Loucy (cell line): ENCODE results near the gene REC114.

Experiments used
- H2AFZ ChIP-seq: fragments of 200-600 bp; sonication (generic); 2 replicates; pipeline ENCODE4 v1.6.0; 2016; ENCODE audit warnings: antibody characterized with exemption, mild to moderate bottlenecking, low read length, moderate library complexity
- H3F3A ChIP-seq: fragments of 200-600 bp; 2 replicates; pipeline ENCODE4 v1.6.0; 2016; ENCODE audit warnings: antibody characterized with exemption, low read depth, mild to moderate bottlenecking
- H3K27me3 ChIP-seq: fragments of 200-600 bp; sonication (generic); 2 replicates; pipeline ENCODE4 v1.6.1; 2014; ENCODE audit warnings: low read length, mild to moderate bottlenecking; ENCODE audit not compliant: insufficient read depth, poor library complexity, severe bottlenecking
- H3K36me3 ChIP-seq: fragments of 200-600 bp; sonication (generic); 2 replicates; pipeline ENCODE4 v1.6.1; 2016; ENCODE audit warnings: low read length; ENCODE audit not compliant: insufficient read depth
- H3K4me1 ChIP-seq: fragments of 200-600 bp; sonication (generic); 2 replicates; pipeline ENCODE4 v1.5.1; 2014; ENCODE audit warnings: low read length, mild to moderate bottlenecking; ENCODE audit not compliant: insufficient read depth, poor library complexity, severe bottlenecking
- H3K4me2 ChIP-seq: fragments of 200-600 bp; sonication (generic); 2 replicates; pipeline ENCODE4 v1.6.0; 2014; ENCODE audit warnings: antibody characterized with exemption, low read length, low read depth, mild to moderate bottlenecking; ENCODE audit not compliant: poor library complexity, severe bottlenecking
- H3K4me3 ChIP-seq: fragments of 200-600 bp; sonication (generic); 2 replicates; pipeline ENCODE4 v1.5.1; 2014; ENCODE audit warnings: low read length, mild to moderate bottlenecking, mixed read lengths; ENCODE audit not compliant: poor library complexity, severe bottlenecking
- H3K79me2 ChIP-seq: fragments of 200-600 bp; sonication (generic); 2 replicates; pipeline ENCODE4 v1.6.1; 2014; ENCODE audit warnings: low read length; ENCODE audit not compliant: insufficient read depth
- H3K9ac ChIP-seq: fragments of 200-600 bp; sonication (generic); 2 replicates; pipeline ENCODE4 v1.6.0; 2014; ENCODE audit warnings: mild to moderate bottlenecking, low read depth, low read length, moderate library complexity; ENCODE audit not compliant: poor library complexity, severe bottlenecking
- H3K9me2 ChIP-seq: fragments of 200-600 bp; sonication (generic); replicated peaks from 2 replicates; pipeline ENCODE4 v1.6.1; 2016; ENCODE audit warnings: low read depth, low read length, mixed read lengths
- H3K9me3 ChIP-seq: fragments of 200-600 bp; sonication (generic); 2 replicates; pipeline ENCODE4 v1.6.1; 2014; ENCODE audit warnings: mild to moderate bottlenecking, antibody characterized with exemption, low read length, low read depth; ENCODE audit not compliant: insufficient read depth
- H4K20me1 ChIP-seq: fragments of 200-600 bp; sonication (generic); 2 replicates; pipeline ENCODE4 v1.6.0; 2014; ENCODE audit warnings: antibody characterized with exemption, low read length, mild to moderate bottlenecking; ENCODE audit not compliant: insufficient read depth, poor library complexity, severe bottlenecking
- EZH2phosphoT487 ChIP-seq: fragments of 200-600 bp; IDR thresholded peaks from 2 replicates; pipeline ENCODE4 v1.6.1; 2018; ENCODE audit warnings: antibody characterized with exemption, mild to moderate bottlenecking, moderate library complexity, borderline replicate concordance
- TF ChIP-seq, protein P1 (sequence below): fragments of 200-600 bp; sonication (generic); conservative IDR thresholded peaks from 2 replicates; pipeline ENCODE4 v1.5.1; 2014; ENCODE audit warnings: mild to moderate bottlenecking, antibody characterized with exemption, low read length

Gene REC114

DNA sequence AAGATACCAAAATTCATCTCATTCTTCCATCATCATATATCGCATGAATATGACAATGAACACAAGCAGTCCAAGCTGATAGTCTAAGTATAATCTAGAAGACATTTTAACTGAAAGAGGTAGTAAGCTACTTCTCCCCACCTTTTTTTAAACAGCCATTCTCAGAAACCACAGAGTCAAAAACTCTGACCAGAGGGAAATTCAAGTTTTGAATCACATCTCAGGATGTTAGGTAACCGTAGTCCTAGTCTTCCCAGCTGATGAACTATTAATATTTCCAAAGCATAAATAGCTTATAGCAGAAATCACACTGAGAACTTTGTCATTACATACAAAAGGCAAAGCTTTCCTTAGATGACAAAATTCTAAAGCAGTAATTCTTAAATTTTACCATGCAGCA lies 164.4 kb downstream of the REC114 start:
- TF ChIP-seq, protein P1, sequence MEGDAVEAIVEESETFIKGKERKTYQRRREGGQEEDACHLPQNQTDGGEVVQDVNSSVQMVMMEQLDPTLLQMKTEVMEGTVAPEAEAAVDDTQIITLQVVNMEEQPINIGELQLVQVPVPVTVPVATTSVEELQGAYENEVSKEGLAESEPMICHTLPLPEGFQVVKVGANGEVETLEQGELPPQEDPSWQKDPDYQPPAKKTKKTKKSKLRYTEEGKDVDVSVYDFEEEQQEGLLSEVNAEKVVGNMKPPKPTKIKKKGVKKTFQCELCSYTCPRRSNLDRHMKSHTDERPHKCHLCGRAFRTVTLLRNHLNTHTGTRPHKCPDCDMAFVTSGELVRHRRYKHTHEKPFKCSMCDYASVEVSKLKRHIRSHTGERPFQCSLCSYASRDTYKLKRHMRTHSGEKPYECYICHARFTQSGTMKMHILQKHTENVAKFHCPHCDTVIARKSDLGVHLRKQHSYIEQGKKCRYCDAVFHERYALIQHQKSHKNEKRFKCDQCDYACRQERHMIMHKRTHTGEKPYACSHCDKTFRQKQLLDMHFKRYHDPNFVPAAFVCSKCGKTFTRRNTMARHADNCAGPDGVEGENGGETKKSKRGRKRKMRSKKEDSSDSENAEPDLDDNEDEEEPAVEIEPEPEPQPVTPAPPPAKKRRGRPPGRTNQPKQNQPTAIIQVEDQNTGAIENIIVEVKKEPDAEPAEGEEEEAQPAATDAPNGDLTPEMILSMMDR = no peak
- no peak for TF ChIP-seq EZH2phosphoT487
- Histone ChIP-seq H3K4me3 (no peak overlapping the region), H4K20me1 (peaks cover 13% of the 10 kb centered on the region), H3K9me2 (no peaks in the 10 kb centered on the region), H3F3A (no peaks in the 10 kb centered on the region), H3K4me1 (peaks cover 22% of the 10 kb centered on the region), H3K79me2 (peaks cover 75% of the 10 kb centered on the region), H2AFZ (no peak overlapping the region), H3K36me3 (no peaks in the 10 kb centered on the region), H3K9me3 (no peaks in the 10 kb centered on the region), H3K27me3 (no peaks in the 10 kb centered on the region), H3K9ac (no peak overlapping the region), H3K4me2 (no peak overlapping the region)

DNA sequence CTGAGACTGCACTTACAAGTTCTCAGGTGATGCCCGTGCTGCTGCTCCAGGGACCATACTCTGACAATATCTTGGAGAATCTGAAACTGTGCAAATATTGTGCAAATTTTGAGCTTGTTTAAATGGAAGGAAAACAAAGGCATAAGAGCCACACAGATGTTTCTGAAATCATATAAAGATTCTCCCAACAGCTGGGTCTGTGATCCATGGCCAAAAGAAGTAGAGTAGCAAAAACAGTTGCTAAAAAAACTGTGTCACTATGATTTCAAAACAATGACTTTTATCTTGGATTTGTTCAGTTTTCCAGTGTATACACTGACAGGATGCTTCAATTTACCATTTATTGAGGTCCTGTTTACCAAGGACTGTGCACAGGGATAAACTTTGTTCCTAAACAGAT lies 164.9 kb downstream of the REC114 start:
- no peak overlapping the region for H2AFZ ChIP-seq
- H3K79me2 ChIP-seq = peaks cover 78% of the 10 kb centered on the region
- H3F3A ChIP-seq = no peaks in the 10 kb centered on the region
- peaks cover 18% of the 10 kb centered on the region for H3K4me1 ChIP-seq
- H3K9me3 ChIP-seq = no peaks in the 10 kb centered on the region
- no peak overlapping the region for H3K9ac ChIP-seq
- H3K36me3 ChIP-seq = no peaks in the 10 kb centered on the region
- H3K27me3 ChIP-seq = no peaks in the 10 kb centered on the region
- peaks cover 13% of the 10 kb centered on the region for H4K20me1 ChIP-seq
- TF ChIP-seq, protein P1 = no peak
- no peak overlapping the region for H3K4me3 ChIP-seq
- no peaks in the 10 kb centered on the region for H3K9me2 ChIP-seq
- no peak overlapping the region for H3K4me2 ChIP-seq

DNA sequence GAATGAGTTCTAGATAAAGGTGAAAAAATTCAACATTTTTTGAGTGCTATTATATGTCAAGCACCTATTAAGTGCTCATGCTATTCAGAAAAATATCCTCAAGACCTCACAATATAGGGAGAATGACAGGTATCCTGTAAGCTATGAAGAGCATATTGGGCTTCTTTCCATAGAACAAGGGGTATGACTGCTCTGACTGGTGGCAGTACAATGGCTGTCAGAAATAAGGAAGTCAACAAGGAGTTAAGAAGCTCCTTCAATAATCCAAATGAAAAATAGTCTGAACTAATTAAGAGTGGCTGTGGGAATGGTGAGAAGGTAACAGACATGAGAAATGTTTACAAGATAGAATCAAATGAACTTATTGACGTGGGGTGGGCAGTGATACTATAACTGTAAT lies 165.5 kb downstream of the REC114 start:
- no peak overlapping the region for H3K4me2 ChIP-seq
- no peaks in the 10 kb centered on the region for H3K27me3 ChIP-seq
- H3K9ac ChIP-seq = no peak overlapping the region
- peaks cover 13% of the 10 kb centered on the region for H4K20me1 ChIP-seq
- H3K4me3 ChIP-seq = no peak overlapping the region
- no peaks in the 10 kb centered on the region for H3K36me3 ChIP-seq
- no peaks in the 10 kb centered on the region for H3F3A ChIP-seq
- no peaks in the 10 kb centered on the region for H3K9me3 ChIP-seq
- no peak overlapping the region for H2AFZ ChIP-seq
- peaks cover 14% of the 10 kb centered on the region for H3K4me1 ChIP-seq
- TF ChIP-seq, protein P1 = no peak
- no peak for TF ChIP-seq EZH2phosphoT487
- no peaks in the 10 kb centered on the region for H3K9me2 ChIP-seq
- H3K79me2 ChIP-seq = peaks cover 82% of the 10 kb centered on the region
